ENCODE results near the gene PCDHA8.
"Not testable (repeated sequence)": the region's sequence is repeated elsewhere in the genome, so short reads cannot be mapped to it uniquely, and the experiment has no call there.

DNA sequence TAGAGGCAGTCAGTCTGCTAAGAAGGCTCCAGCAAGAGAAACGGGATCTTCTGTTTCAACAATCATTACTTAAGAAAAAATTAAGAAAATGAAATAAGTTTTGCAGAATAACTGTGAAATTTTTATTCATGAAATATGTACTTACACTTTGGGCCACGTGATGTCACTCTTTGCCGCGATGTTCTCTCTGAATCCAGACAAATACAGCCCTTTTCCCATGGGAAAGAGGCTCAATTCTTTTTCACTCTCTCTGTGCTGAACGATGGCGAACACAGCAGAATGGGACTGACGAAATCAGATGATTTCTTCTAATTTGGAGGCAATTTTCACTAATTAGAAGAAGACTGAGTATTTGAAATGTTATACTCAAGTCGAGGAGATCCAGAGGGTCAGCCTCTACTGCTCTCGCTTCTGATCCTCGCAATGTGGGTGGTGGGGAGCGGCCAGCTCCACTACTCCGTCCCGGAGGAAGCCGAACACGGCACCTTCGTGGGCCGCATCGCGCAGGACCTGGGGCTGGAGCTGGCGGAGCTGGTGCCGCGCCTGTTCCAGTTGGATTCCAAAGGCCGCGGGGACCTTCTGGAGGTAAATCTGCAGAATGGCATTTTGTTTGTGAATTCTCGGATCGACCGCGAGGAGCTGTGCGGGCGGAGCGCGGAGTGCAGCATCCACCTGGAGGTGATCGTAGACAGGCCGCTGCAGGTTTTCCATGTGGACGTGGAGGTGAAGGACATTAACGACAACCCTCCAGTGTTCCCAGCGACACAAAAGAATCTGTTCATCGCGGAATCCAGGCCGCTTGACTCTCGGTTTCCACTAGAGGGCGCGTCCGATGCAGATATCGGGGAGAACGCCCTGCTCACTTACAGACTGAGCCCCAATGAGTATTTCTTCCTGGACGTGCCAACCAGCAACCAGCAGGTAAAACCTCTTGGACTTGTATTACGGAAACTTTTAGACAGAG is 7.4 kb downstream of the PCDHA8 start, which contains the start of gene PCDHA9:
- TF ChIP-seq, protein P1, sequence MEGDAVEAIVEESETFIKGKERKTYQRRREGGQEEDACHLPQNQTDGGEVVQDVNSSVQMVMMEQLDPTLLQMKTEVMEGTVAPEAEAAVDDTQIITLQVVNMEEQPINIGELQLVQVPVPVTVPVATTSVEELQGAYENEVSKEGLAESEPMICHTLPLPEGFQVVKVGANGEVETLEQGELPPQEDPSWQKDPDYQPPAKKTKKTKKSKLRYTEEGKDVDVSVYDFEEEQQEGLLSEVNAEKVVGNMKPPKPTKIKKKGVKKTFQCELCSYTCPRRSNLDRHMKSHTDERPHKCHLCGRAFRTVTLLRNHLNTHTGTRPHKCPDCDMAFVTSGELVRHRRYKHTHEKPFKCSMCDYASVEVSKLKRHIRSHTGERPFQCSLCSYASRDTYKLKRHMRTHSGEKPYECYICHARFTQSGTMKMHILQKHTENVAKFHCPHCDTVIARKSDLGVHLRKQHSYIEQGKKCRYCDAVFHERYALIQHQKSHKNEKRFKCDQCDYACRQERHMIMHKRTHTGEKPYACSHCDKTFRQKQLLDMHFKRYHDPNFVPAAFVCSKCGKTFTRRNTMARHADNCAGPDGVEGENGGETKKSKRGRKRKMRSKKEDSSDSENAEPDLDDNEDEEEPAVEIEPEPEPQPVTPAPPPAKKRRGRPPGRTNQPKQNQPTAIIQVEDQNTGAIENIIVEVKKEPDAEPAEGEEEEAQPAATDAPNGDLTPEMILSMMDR (IDR thresholded peaks at IDR 0.05): not testable (repeated sequence)
- TF ChIP-seq POLR2AphosphoS5, POLR2A, EP300 (IDR thresholded peaks at IDR 0.05): not testable (repeated sequence)

Data from upper lobe of left lung (tissue), 4 donors.